NB4 (cell line): ENCODE measurements around the gene CTBP2.

Experiments used
- CTCF ChIP-seq: IDR thresholded peaks from one replicate; pipeline ENCODE4 v1.5.1; 2012; ENCODE audit warnings: low read depth, low read length
- MAX ChIP-seq: IDR thresholded peaks from 2 replicates; pipeline ENCODE4 v1.6.1; 2011; ENCODE audit warnings: low read depth, low read length
- POLR2A ChIP-seq: IDR thresholded peaks from 2 replicates; pipeline ENCODE4 v1.6.1; 2011; ENCODE audit warnings: mild to moderate bottlenecking; ENCODE audit not compliant: insufficient read length; ENCODE audit errors: extremely low read depth

- TF ChIP-seq CTCF, result no peak
- no peak for TF ChIP-seq POLR2A
- TF ChIP-seq MAX, result no peak
Measured at GRCh38 chr10:125072794-125073193, 87.6 kb downstream of the CTBP2 start.
